HTERT RPE-1 (cell line): ENCODE results near the gene PTBP1.

Experiments
- in situ Hi-C: fragments of 300-500 bp; cut with MboI; formaldehyde crosslinking; loops from 4 replicates; pipeline ENCODE4 v1.14.3; 2020; ENCODE audit warnings: low sequenced_read_pairs

The PTBP1 gene

DNA sequence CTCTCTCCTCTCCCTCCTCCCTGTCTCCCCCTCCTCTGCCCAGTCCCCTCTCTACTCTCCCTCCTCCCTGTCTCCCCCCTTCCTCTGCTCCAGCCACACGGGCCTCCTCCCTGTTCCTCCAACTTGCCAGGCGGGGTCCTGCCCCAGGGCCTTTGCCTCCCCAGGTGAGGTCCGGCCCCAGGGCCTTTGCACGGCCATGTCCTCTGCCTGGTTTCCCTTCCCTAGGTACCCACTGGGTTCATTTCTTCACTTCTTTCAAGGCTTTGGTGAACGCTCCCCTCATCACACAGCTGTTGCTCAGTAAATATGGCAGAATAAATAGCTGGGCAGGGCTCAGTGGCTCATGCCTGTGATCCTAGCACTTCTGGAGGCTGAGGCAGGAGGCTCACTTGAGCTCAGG is 25.2 kb upstream of the PTBP1 start:
- in situ Hi-C loops = no loop called here

DNA sequence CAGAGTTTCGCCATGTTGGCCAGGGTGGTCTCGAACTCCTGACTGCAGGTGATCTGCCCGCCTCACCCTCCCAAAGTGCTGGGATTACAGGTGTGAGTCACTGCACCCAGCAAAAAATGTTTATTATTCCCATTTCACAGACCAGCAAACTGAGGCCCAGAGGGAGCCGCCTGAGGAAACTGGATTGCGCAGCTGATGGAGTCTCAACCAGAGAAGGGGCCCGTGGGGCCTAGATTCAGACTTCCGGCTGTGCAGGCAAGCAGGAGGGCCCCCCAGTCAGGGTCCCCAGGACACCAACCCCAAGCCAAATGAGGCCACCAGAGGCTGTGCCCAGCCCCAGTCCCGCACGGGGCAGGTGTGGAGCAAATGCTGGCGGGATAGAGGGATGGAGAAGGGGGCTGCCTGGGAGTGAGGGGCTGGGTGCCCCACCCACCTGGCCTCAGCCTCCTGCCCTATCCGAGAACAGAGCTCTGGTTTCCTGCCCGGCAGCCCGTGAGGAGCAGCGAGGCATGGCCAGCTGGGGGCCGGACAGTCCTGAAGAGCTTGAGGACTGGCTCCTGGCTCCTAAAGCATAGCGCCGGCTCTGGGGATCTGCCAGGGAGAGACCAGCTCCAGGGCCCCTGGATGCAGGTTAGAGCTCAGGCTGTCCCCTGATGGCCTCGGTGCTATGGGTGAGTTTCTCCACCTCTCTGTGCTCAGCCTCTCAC is 24.4 kb upstream of the PTBP1 start:
- in situ Hi-C loops = no loop called here

DNA sequence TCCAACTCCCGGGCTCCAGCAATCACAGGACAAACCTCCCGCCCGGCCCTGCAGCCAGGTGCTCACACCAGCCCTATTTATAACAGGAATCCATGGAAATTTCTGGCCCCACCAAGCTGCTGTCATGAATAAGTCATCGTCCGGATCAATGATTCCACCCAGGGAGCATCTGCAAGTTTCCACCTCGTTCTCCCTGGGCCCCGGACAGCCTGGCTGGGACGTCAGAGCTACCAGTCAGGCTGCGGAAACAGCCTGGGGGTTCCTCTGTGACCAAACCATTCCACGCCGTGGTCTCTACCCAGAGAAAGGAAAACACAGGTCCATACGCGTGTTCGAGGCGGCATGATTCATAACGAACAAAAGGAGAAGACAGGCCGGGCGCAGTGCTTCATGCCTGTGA is 20.7 kb upstream of the PTBP1 start:
- in situ Hi-C loops = no loop called here

DNA sequence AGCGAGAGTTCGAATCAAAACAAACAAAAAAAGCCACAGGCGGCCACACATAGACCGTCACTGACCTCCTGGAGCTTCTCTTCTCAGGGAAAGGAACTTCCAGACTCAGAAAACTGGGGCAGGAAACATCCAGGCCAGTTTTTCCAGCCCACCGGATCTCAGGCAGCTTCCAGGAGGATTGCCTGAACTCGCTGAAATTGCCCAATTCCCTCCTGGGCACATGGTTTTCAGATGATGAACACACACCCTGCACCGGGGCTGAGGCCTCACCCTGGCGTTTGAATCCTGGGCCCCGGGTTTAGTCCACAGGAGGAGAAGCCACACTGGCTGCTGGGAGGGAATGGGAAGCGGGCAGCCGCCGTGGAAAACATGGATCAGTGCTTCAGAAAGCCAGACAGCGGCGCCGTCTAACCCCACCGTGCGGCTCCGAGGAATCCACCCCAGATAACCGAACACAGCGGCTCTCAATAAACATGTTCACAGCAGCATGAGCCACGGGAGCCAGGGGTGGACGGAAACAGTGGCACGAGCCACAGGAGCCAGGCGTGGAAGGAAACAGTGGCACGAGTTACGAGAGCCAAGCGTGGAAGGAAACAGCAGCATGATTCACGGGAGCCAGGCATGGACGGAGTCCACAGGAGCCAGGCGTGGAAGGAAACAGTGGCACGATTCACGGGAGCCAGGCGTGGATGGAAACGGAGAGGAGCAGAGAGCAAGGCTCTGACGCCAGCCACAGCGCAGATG is 18.2 kb upstream of the PTBP1 start:
- in situ Hi-C loops = no loop called here

DNA sequence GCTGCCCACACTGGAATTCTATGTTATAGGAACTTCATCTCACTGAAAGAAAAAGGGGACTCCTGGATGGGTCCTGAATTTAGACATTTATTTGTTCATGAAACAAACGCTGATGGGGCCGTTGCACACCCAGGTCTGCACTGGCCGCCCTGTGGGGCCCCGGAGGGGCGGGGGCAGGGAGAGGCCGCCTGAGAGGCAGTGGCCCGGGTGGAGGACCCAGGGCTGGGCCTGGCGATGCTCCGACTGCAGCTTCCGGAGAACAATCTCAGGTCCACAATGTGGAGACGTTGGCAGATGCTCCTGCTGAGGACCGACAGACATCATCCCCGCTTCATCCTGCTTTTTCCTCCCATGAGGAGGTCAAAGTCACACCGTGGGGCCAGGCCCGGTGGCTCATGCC is 16.3 kb upstream of the PTBP1 start:
- in situ Hi-C loops = no loop called here

DNA sequence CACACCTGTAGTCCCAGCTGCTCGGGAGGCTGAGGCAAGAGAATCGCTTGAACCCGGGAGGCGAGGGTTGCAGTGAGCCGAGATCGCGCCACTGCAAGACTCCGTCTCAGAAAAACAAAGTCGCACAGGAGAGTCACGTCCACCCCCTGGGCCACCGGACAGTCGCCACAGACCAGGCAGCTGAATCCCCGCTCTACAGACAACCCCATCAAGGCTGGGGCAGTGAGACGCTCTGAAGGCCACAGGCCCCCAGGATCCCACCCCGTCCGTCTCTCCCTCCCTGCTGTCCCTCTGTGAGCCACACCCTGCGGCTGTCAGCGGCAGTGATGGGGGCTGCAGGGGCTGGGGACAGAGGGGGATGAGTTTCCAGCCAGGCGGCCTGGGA is 15.5 kb upstream of the PTBP1 start:
- in situ Hi-C loops = no loop called here

DNA sequence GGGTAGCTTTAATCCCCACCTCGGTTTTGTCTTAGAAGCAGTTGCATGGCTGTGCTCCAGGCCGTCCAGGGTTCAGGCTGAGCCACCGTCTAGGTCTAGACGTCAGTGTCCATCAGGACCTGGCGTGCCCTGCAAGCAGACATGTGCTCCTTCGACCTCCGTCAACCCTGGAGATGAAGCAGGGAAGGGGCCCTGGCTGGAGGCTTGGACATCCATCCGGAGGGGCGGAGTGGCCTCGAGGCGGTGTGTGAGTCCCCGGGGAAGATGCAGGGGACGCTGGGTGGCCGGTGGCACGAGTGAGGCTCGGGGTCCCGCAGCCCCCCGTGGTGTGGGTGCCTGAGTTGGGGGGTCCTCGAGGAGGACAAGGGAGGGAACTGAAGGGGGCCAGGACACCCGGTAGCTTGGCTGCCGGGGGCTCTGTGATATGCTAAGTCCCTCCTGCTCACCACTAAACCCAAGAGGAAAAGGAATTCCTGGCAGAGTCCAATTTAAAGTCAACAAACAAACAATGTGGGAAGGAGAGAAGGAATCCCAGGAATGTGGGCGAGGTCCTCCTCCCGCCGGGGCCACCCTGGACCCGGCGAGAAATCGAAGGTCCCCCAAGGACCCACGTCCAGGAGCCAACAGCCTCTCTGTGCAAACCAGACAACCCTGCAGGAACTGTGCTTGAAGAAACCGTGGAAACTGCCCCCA is 14.9 kb upstream of the PTBP1 start:
- in situ Hi-C loops = no loop called here

DNA sequence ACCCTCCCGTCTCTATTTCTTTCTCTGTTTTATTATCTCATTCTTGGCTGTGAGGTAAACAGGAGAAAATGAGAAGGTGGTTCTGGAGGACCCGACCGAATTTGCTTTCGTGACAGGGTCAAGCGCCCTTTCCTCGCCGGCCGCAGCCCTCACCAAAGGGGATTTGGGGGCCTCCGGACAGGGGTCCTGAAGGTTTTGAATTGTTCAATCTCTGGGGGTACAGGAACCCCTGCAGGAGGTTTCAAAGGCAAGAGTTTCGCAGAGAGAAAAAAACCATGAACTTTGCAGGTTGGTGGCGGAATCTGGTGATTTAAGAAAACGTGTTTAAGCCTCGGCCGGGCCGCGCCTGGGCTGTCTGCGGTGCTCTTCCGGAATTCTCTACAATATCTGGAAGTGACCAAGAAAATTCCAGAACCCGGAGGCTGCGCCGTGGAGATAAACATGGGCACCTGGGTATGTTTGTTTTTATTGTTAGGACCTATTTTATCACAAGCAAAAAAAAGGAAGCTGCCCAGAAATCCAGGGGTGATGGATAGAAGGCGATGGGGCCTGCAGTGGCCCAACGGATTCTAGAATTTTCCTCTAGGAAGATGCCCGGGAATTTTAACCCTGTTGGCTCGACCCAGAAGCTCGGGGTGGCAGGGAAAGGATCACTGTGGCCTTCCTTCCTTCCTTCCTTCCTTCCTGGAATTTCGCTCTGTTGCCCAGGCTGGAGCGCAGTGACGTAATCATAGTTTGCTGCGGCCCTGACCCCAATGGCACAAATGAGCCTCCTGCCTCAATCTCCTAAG is 14.2 kb upstream of the PTBP1 start:
- in situ Hi-C loops = no loop called here

DNA sequence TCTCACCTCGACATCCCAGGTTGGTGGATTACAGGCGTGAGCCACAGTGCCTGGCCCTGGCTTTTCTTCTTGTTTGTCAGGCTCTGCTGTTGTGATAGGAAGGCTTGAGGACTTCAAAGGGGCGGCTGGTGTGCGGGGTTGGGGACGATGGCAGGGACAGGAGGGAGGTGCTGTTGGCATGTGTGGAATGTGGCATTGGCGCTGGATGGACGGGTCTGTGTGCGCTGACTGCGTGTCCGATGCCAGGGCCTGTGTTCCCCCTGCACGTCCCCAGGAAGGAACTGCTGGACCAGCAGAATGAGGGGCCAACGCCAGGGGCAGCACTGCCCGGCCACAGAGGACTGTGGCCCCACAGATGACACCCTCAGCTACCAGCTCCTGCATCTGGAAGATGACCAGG is 12.7 kb upstream of the PTBP1 start:
- in situ Hi-C loops = no loop called here

DNA sequence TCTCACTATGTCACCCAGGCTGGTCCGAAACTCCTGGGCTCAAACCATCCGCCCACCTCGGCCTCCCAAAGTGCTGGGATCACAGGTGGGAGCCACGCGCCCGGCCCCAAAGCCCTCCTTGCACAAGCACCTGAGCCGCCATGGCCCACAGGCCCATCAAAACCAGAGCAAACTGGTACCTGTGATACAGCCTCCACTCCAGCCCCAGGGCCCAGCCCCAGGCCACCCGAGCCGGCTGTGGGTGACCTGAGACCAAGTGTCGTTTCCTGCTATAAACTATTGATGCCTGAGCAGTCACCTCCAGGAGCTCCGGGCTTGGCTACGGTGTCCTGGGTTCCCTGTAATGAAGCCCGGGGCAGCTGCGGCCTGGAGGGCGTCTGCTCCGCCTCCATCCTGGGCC is 9.7 kb upstream of the PTBP1 start:
- in situ Hi-C loops = no loop called here

DNA sequence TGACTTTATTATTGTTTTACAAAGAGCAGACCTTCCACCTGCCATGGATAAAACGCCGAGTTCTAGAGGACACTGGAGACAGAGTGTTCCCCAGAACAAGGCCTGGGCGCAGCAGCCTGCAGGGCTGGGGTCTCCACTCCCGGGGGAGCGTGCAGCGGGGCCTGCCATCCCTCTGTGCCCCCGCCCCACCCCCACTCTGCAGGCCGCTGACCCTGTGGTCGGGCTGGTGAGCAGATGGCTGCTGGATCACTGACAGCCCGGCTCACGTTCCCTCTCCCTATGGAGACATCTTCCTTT is 8.6 kb upstream of the PTBP1 start:
- in situ Hi-C loops = no loop called here

DNA sequence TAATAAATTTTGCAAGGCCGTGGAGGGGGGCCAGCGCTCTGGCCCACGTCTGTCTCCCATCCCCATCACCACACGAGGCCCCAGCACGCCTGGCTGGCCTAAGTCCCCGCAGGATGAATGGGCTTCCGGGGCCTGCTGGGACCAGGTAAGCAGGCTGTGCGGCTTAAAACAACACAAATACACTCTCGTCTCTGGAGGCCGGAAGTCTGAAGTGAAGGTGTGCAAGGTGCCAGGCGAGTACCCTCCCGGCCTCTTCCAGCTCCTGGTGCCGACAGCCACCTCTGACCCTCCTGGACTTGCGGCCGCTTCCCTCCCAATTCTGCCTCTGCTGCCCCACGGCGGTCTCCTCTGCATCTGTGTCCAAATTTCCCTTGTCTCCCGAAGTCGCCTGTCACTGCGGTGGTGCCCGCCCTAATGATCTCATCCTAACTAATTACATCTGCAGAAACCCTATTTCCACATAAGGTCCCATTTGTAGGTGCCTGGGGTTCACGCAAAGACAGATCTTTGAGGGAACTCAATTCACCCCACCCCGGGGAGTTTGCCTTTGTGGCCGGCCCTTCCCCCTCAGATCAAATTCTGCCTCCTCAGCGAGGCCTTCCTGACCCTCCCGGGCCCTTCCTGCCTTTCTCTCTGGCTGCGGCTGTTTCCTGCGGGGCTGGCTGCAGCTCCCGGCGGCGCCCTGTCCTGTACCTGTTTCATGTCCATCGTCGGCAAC is 8.1 kb upstream of the PTBP1 start:
- in situ Hi-C loops = no loop called here

DNA sequence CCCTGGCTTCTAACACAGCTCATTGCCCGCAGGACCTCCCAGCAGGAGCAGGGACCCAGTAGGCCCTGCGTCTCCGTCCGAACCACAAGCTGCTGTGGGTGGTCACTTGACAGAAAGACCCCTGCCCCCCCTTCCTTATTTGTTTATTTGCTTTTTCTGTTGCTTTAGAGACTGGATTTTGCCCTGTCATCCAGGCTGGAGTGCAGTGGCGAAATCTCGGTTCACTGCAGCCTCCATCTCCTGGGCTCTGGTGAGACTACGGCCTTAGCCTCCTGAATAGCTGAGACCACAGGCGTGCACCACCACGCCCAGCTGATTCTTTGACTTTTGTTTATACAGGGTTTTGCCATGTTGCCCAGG is 7.6 kb upstream of the PTBP1 start:
- in situ Hi-C loops = no loop called here

DNA sequence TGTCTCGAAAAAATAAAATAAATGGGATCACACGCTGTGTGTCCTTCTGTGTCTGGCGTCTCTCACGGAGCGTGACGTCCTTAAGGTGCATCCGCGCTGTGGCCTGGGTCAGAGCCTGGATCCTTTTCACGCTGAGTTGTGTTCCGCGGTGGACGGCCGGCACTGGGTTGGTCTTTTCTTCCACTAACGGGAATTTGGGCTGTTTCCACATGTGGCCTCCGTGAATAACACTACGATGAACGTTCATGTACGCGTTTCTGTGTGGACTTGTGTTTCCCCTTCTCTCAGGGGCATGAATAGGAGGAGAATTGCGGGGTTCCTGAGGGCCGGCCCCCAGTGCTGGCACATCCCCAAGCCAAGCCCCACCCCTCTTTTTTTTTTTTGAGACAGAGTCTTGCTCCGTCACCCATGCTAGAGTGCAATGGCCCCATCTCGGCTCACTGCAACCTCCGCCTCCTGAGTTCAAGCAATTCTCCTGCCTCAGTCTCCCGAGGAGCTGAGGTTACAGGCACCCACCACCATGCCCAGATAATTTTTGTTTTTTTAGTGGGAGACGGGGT is 6.2 kb upstream of the PTBP1 start:
- in situ Hi-C loops = no loop called here

DNA sequence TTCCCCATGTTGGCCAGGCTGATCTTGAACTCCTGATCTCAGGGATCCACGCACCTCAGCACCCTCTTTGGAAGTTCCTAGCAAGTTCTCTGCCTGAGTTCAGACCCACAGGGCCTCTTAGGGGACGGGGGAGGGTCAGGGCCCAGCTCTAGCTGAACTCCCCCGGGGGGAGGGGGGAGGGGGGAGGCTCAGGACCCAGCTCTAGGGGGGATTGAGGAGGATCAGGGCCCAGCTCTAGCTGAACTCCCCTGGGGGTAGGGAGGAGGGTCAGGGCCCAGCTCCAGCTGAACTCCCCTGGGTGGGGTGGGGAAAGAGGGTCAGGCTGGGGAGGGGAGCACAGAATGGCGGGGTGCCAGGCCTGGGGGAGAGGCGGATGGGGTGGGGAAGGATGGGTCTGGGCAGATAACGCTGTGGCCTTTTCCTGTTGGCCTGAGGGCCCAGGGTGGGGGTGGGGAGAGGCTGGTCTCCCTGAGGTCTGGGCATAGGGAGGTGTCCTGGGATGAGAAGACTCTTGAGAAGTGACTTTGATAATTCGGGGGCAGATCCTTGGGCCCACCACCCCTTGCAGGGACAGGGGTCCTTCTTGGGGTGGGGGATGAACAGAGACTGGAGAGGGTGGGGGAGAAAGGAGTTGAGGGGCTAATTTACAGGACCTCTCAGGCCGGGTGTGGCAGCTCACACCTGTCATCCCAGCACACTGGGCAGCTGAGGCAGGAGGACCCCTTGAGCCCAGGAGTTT is 5.5 kb upstream of the PTBP1 start:
- in situ Hi-C loops = no loop called here

DNA sequence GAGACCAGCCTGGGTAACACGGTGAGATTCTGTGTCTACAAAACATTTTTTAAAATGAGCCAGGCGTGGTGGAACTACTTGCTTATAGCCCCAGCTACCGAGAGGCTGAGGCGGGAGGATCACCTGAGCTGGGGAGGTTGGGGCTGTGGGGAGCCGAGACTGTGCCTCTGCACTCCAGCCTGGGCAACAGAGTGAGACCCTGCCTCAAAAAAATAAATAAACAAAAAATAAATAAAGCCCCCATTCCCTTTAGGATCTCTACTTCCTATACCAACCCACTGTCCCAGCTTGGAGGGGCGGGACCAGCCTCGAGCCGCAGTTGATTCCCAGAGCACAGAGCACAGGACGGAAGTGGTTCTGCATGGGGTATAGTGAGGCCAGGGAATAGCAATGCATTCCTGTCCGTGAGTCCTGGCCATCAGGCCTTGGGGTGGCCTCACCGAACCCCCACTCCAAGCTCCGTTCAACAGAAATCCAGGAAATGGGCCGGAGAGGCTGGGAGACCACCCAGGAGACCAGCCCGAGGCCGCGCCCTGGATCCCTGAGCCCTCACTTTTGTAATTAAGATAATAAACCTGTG is 4.9 kb upstream of the PTBP1 start:
- in situ Hi-C loops = no loop called here

DNA sequence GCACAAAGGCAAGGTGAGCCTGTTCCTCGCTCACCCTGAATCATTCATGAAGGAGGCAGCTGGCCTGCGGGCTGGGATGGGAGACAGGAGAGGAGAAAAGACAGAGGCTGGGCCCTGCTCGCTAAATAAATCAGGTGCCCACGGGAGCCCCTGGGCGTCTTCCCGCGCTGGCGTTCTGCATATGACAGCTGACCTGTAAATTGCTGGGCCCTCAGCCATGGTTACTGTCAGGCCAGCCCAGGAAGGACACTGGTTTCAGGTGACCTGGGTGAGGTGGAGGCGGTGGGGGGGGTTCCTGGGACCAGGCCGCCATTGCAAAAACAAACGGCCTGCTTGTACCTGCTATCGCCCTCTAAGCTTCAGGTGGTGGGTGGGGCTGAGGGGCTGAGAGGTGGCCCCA is 3.4 kb upstream of the PTBP1 start:
- in situ Hi-C loops = no loop called here

DNA sequence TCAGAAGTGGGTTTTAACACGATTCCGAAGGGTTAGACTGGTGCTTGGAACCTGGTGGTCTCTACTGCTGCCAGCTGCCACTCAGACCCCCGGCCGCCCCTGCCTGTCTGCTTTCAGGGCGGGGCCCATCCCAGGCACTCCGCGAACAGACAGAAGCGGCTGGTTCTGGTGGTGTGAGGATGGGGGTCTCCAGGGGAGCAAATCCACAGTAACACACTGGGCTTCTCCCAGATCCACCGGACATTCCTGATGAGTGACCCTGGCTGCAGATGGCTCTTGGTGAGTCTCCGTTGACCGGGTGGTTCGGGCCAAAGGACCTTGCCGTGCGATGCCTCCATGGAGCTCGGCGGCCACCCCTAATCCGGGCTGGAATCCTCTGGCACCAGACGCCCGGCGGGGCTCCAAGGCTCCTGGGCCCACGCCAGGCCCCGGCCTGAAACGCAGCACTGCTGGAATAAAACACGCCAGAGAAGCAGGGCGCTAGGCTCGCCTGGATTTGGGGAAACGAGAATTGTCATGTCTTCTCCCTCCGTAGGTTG is 2.1 kb upstream of the PTBP1 start:
- in situ Hi-C loops = no loop called here
